Measurements from ENCODE around the gene RCAN2.

The RCAN2 gene

GRCh38 chr6:46530896-46531295, 39.6 kb upstream of the RCAN2 start:
- no peak for DNase-seq
- Histone ChIP-seq H3K4me3 (ENCODE audit: low read length) (no peak overlapping the region), H3K4me2 (ENCODE audit: low read depth, low read length) (no peak overlapping the region), H3K79me2 (ENCODE audit: low read length) (no peaks in the 10 kb centered on the region), H3K9me3 (replicated peaks; ENCODE audit: insufficient read depth, low read length) (no peaks in the 10 kb centered on the region), H3K27ac (ENCODE audit: low read length) (no peak overlapping the region), H3K4me1 (ENCODE audit: low read length) (no peaks in the 10 kb centered on the region), H3K9me2 (replicated peaks; ENCODE audit: insufficient read depth, low read length) (no peaks in the 10 kb centered on the region), H3F3A (ENCODE audit: insufficient read depth, low read length) (no peaks in the 10 kb centered on the region), H3K27me3 (replicated peaks; ENCODE audit: insufficient read depth, low read length) (no peaks in the 10 kb centered on the region), H2AFZ (ENCODE audit: low read length) (no peak overlapping the region), H4K20me1 (ENCODE audit: insufficient read depth, low read length) (no peaks in the 10 kb centered on the region), H3K36me3 (replicated peaks; ENCODE audit: insufficient read depth, low read length) (no peaks in the 10 kb centered on the region), H3K9ac (ENCODE audit: low read length) (no peak overlapping the region)
- TF ChIP-seq EZH2 (optimal IDR thresholded peaks at IDR 0.05; ENCODE audit: low read depth, low read length), result no peak
- TF ChIP-seq EZH2phosphoT487 (IDR thresholded peaks at IDR 0.05; ENCODE audit: low read length), result no peak
- TF ChIP-seq, protein P1, sequence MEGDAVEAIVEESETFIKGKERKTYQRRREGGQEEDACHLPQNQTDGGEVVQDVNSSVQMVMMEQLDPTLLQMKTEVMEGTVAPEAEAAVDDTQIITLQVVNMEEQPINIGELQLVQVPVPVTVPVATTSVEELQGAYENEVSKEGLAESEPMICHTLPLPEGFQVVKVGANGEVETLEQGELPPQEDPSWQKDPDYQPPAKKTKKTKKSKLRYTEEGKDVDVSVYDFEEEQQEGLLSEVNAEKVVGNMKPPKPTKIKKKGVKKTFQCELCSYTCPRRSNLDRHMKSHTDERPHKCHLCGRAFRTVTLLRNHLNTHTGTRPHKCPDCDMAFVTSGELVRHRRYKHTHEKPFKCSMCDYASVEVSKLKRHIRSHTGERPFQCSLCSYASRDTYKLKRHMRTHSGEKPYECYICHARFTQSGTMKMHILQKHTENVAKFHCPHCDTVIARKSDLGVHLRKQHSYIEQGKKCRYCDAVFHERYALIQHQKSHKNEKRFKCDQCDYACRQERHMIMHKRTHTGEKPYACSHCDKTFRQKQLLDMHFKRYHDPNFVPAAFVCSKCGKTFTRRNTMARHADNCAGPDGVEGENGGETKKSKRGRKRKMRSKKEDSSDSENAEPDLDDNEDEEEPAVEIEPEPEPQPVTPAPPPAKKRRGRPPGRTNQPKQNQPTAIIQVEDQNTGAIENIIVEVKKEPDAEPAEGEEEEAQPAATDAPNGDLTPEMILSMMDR (IDR thresholded peaks at IDR 0.05; ENCODE audit: low read length), result no peak

DNA sequence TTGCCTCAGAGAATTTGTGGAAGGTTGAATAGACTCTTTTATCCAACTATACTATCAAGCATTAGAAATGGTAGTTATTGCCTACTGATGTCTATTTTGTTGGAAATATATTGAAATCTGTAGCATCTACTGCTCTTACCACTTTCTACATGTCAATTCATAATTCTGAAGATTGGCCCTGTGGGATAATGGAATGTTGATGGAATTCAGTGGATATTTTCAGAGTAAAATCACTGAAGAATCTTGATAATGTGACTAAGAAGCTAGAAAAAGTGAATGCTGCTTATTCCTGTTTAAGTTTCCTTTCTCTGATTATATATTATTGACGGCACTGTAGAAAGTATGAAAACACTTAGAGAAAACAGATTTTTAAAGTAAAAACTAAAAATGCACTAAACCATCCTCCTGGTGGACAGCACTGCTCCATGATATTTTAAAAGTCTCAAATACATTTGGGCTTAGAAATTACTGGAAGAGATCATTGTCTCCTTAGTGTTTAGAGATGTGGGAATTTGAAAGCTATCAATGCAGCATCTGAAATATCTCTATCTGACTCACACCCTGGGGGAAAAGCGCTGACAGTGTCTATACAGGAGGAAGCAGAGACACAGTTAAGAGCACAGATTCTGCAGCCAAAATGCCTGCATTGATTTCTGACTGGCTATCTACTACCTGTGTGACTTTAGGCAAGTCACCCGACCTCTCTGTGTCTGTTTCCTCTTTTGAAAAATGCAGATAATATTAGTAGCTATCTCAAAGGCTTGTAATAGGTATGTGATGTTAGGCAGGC, 37.9 kb upstream of the RCAN2 start:
- Histone ChIP-seq H3K79me2 (ENCODE audit: low read length) (no peaks in the 10 kb centered on the region), H3K27ac (ENCODE audit: low read length) (no peak overlapping the region), H3K4me1 (ENCODE audit: low read length) (no peaks in the 10 kb centered on the region), H3F3A (ENCODE audit: insufficient read depth, low read length) (no peaks in the 10 kb centered on the region), H4K20me1 (ENCODE audit: insufficient read depth, low read length) (no peaks in the 10 kb centered on the region), H3K4me3 (ENCODE audit: low read length) (no peak overlapping the region), H3K9me2 (replicated peaks; ENCODE audit: insufficient read depth, low read length) (no peaks in the 10 kb centered on the region), H2AFZ (ENCODE audit: low read length) (no peak overlapping the region), H3K27me3 (replicated peaks; ENCODE audit: insufficient read depth, low read length) (no peaks in the 10 kb centered on the region), H3K4me2 (ENCODE audit: low read depth, low read length) (no peak overlapping the region), H3K36me3 (replicated peaks; ENCODE audit: insufficient read depth, low read length) (no peaks in the 10 kb centered on the region), H3K9me3 (replicated peaks; ENCODE audit: insufficient read depth, low read length) (no peaks in the 10 kb centered on the region), H3K9ac (ENCODE audit: low read length) (no peak overlapping the region)
- DNase-seq, result no peak
- TF ChIP-seq EZH2phosphoT487 (IDR thresholded peaks at IDR 0.05; ENCODE audit: low read length) (no peak), EZH2 (optimal IDR thresholded peaks at IDR 0.05; ENCODE audit: low read depth, low read length) (no peak)
- TF ChIP-seq, protein P1 (IDR thresholded peaks at IDR 0.05; ENCODE audit: low read length), result no peak

GRCh38 chr6:46526607-46527006, 35.4 kb upstream of the RCAN2 start:
- no peak for DNase-seq
- Histone ChIP-seq H3K27me3 (replicated peaks; ENCODE audit: insufficient read depth, low read length) (no peaks in the 10 kb centered on the region), H3K9me2 (replicated peaks; ENCODE audit: insufficient read depth, low read length) (no peaks in the 10 kb centered on the region), H3K4me3 (ENCODE audit: low read length) (no peak overlapping the region), H3K4me2 (ENCODE audit: low read depth, low read length) (no peak overlapping the region), H3F3A (ENCODE audit: insufficient read depth, low read length) (no peaks in the 10 kb centered on the region), H3K4me1 (ENCODE audit: low read length) (no peaks in the 10 kb centered on the region), H3K27ac (ENCODE audit: low read length) (no peak overlapping the region), H3K36me3 (replicated peaks; ENCODE audit: insufficient read depth, low read length) (no peaks in the 10 kb centered on the region), H3K79me2 (ENCODE audit: low read length) (no peaks in the 10 kb centered on the region), H3K9ac (ENCODE audit: low read length) (no peak overlapping the region), H3K9me3 (replicated peaks; ENCODE audit: insufficient read depth, low read length) (no peaks in the 10 kb centered on the region), H2AFZ (ENCODE audit: low read length) (no peak overlapping the region), H4K20me1 (ENCODE audit: insufficient read depth, low read length) (no peaks in the 10 kb centered on the region)
- TF ChIP-seq, protein P1 (IDR thresholded peaks at IDR 0.05; ENCODE audit: low read length), result no peak
- no peak for TF ChIP-seq EZH2 (optimal IDR thresholded peaks at IDR 0.05; ENCODE audit: low read depth, low read length)
- no peak for TF ChIP-seq EZH2phosphoT487 (IDR thresholded peaks at IDR 0.05; ENCODE audit: low read length)
